CD14-positive monocyte (primary cell): ENCODE measurements around the gene KASH5. TPM values are rescaled to one million over a fixed set of nuclear protein-coding genes. Genes with fewer than 3 reads are reported as not detected.

Source experiments
- DNase-seq, 3 donors: peaks; one replicate each; pipeline ENCODE4 v3.0.0-alpha.2; 2011 to 2022
- H2AFZ ChIP-seq: 2 replicates; pipeline ENCODE4 v1.6.0; 2012; ENCODE audit warnings: mild to moderate bottlenecking, low read depth, low read length, inconsistent platforms; ENCODE audit not compliant: insufficient read depth, poor library complexity, severe bottlenecking
- H3K27ac ChIP-seq, 2 donors: 1 replicate in 1 of 2; 2 replicates in 1 of 2; pipeline ENCODE4 v1.5.1; 2012 to 2013; ENCODE audit warnings: low read length in 2 of 2, control low read depth in 1 of 2, inconsistent platforms in 1 of 2, low read depth in 1 of 2, mild to moderate bottlenecking in 1 of 2
- H3K27me3 ChIP-seq, 2 donors: one replicate each; pipeline versions ENCODE4 v1.6.0 to v1.6.1; 2011 to 2013; ENCODE audit warnings: low read length in 2 of 2; ENCODE audit not compliant: control insufficient read depth in 2 of 2, insufficient read depth in 2 of 2
- H3K36me3 ChIP-seq, 2 donors: replicated peaks in 1 of 2; 1 replicate in 1 of 2; 2 replicates in 1 of 2; pipeline versions ENCODE4 v1.5.1 to v1.6.1; 2012 to 2013; ENCODE audit warnings: low read length in 2 of 2, control low read depth in 1 of 2, inconsistent platforms in 1 of 2, mild to moderate bottlenecking in 1 of 2; ENCODE audit not compliant: insufficient read depth in 2 of 2, control insufficient read depth in 1 of 2
- H3K4me1 ChIP-seq, 2 donors: 1 replicate in 1 of 2; 2 replicates in 1 of 2; pipeline versions ENCODE4 v1.5.1 to v1.6.1; 2012 to 2013; ENCODE audit warnings: low read length in 2 of 2, control low read depth in 1 of 2, inconsistent platforms in 1 of 2, mild to moderate bottlenecking in 1 of 2, moderate library complexity in 1 of 2; ENCODE audit not compliant: insufficient read depth in 2 of 2, control insufficient read depth in 1 of 2
- H3K4me2 ChIP-seq: replicated peaks from 2 replicates; pipeline ENCODE3; 2012; ENCODE audit warnings: low read length, moderate library complexity, mild to moderate bottlenecking; ENCODE audit not compliant: poor library complexity, severe bottlenecking; ENCODE audit errors: extremely low read depth
- H3K4me3 ChIP-seq, 3 experiments: fragments of 200-600 bp in 1 of 3; sonication (generic) in 1 of 3; replicated peaks in 1 of 3; 1 replicate in 2 of 3; 2 replicates in 1 of 3; pipeline ENCODE4 v1.5.1; 2011 to 2013; ENCODE audit warnings: low read length in 3 of 3, mild to moderate bottlenecking in 3 of 3, control low read depth in 2 of 3, low read depth in 2 of 3, inconsistent platforms in 1 of 3, moderate library complexity in 1 of 3
- H3K79me2 ChIP-seq: 2 replicates; pipeline ENCODE4 v1.6.0; 2012; ENCODE audit warnings: mild to moderate bottlenecking, control low read depth, inconsistent platforms, low read length, moderate library complexity; ENCODE audit not compliant: insufficient read depth
- H3K9ac ChIP-seq: 2 replicates; pipeline ENCODE4 v1.6.0; 2017; ENCODE audit warnings: low read length, mild to moderate bottlenecking; ENCODE audit not compliant: insufficient read depth, poor library complexity, severe bottlenecking
- H3K9me3 ChIP-seq, 2 donors: replicated peaks in 1 of 2; 1 replicate in 1 of 2; 2 replicates in 1 of 2; pipeline versions ENCODE4 v1.5.1 to v1.6.1; 2012 to 2013; ENCODE audit warnings: low read length in 2 of 2, control low read depth in 1 of 2; ENCODE audit not compliant: control insufficient read depth in 1 of 2, insufficient read depth in 1 of 2
- H4K20me1 ChIP-seq: 2 replicates; pipeline ENCODE4 v1.6.0; 2012; ENCODE audit warnings: mild to moderate bottlenecking, low read length, control low read depth, moderate library complexity; ENCODE audit not compliant: insufficient read depth
- H3K27ac Mint-ChIP-seq, 7 donors: one replicate each; pipeline ENCODE4 v1.8.0; 2020; ENCODE audit warnings: mild to moderate bottlenecking in 7 of 7, mixed read lengths in 7 of 7, moderate library complexity in 6 of 7, inconsistent platforms in 2 of 7
- H3K27me3 Mint-ChIP-seq, 3 donors: one replicate each; pipeline ENCODE4 v1.8.0; 2021 to 2022; ENCODE audit warnings: low read depth in 3 of 3, mild to moderate bottlenecking in 3 of 3, mixed read lengths in 3 of 3, moderate library complexity in 3 of 3, inconsistent platforms in 1 of 3
- H3K36me3 Mint-ChIP-seq, 2 donors: one replicate each; pipeline ENCODE4 v1.8.0; 2020; ENCODE audit warnings: mixed read lengths in 2 of 2, inconsistent platforms in 1 of 2, mild to moderate bottlenecking in 1 of 2
- H3K4me1 Mint-ChIP-seq: one replicate; pipeline ENCODE4 v1.8.0; 2020; ENCODE audit warnings: mild to moderate bottlenecking, mixed read lengths
- H3K4me3 Mint-ChIP-seq, 2 donors: one replicate each; pipeline ENCODE4 v1.8.0; 2020; ENCODE audit warnings: mild to moderate bottlenecking in 2 of 2, mixed read lengths in 2 of 2, moderate library complexity in 1 of 2
- H3K9me3 Mint-ChIP-seq, 7 donors: one replicate each; pipeline ENCODE4 v1.8.0; 2020 to 2022; ENCODE audit warnings: mixed read lengths in 7 of 7, mild to moderate bottlenecking in 6 of 7, moderate library complexity in 6 of 7, inconsistent platforms in 2 of 7
- WGBS: methylation state at CpG from one replicate; pipeline ENCODE4 v1.1.5; 2013; ENCODE audit warnings: missing lambda C conversion rate; ENCODE audit not compliant: insufficient coverage; 5-methylcytosine and 5-hydroxymethylcytosine counted together
- intact Hi-C, 2 donors: fragments of 100-400 bp; cut with micrococcal nuclease; formaldehyde crosslinking; loops; one replicate each; pipeline versions ENCODE4 v1.15.0 to v1.15.1; 2023
- polyA plus RNA-seq, 3 donors: library from polyadenylated mRNA; depleted of rRNA in 1 of 3; unstranded in 2 of 3; stranded (reverse) in 1 of 3; fragments of 300-500 nt in 2 of 3; fragments of >200 nt in 1 of 3; fragmentation: Illumina TruSeq in 2 of 3; gene quantifications; 1 replicate in 2 of 3; 2 replicates in 1 of 3; pipeline ENCODE4 v1.2.3, GENCODE V29; 2012 to 2021
- TF ChIP-seq, protein P1 (sequence below): fragments of 200-600 bp; IDR thresholded peaks from one replicate; pipeline ENCODE4 v1.8.0; 2022; ENCODE audit warnings: antibody characterized with exemption, mild to moderate bottlenecking

Gene KASH5
- polyA plus RNA-seq, 3 donors, result not detected

DNA sequence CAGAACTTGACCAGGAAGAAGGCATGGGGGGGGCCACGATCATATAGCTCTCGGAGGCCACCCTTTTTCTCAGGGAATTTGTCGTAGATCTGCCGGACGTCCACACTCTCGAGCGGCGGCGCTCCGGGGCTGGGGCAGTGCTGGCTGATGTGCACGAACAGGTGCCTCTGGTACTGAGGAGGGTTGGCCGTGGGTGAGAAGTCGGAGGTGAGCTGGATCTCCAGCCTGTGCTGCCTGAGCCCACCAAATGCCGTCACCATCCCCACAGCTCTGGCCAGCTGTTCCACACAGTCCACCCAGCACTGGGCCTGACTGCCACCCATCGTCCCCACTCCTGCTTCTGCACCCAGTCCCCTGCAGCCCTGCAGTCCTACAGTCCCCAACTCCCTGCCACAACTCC, 40.9 kb upstream of the KASH5 start:
- Histone ChIP-seq H3K27ac (no peak overlapping the region), H3K79me2 (no peaks in the 10 kb centered on the region), H3K9me3 (no peaks in the 10 kb centered on the region), H3K4me1 (no peaks in the 10 kb centered on the region), H3K4me2 (no peak overlapping the region), H4K20me1 (no peaks in the 10 kb centered on the region), H3K4me3 (no peak overlapping the region), H3K9ac (no peak overlapping the region), H2AFZ (no peak overlapping the region), H3K27me3 (no peaks in the 10 kb centered on the region), H3K36me3 (no peaks in the 10 kb centered on the region)
- TF ChIP-seq, protein P1, sequence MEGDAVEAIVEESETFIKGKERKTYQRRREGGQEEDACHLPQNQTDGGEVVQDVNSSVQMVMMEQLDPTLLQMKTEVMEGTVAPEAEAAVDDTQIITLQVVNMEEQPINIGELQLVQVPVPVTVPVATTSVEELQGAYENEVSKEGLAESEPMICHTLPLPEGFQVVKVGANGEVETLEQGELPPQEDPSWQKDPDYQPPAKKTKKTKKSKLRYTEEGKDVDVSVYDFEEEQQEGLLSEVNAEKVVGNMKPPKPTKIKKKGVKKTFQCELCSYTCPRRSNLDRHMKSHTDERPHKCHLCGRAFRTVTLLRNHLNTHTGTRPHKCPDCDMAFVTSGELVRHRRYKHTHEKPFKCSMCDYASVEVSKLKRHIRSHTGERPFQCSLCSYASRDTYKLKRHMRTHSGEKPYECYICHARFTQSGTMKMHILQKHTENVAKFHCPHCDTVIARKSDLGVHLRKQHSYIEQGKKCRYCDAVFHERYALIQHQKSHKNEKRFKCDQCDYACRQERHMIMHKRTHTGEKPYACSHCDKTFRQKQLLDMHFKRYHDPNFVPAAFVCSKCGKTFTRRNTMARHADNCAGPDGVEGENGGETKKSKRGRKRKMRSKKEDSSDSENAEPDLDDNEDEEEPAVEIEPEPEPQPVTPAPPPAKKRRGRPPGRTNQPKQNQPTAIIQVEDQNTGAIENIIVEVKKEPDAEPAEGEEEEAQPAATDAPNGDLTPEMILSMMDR, result no peak
- intact Hi-C loops, result no loop called here
- Mint-ChIP-seq H3K36me3 (no peaks in the 10 kb centered on the region), H3K27ac (peak overlapping the region in 1 of 7 donors; percentile 8), H3K9me3 (peaks cover 0 to 5% (median 2%) of the 10 kb centered on the region in 7 donors), H3K4me1 (no peaks in the 10 kb centered on the region), H3K27me3 (peaks cover 2 to 12% (median 5%) of the 10 kb centered on the region in 3 donors), H3K4me3 (no peak overlapping the region)
- WGBS, result 95% methylated on average over 4 of the region's 15 CpGs
- DNase-seq, result no peak

DNA sequence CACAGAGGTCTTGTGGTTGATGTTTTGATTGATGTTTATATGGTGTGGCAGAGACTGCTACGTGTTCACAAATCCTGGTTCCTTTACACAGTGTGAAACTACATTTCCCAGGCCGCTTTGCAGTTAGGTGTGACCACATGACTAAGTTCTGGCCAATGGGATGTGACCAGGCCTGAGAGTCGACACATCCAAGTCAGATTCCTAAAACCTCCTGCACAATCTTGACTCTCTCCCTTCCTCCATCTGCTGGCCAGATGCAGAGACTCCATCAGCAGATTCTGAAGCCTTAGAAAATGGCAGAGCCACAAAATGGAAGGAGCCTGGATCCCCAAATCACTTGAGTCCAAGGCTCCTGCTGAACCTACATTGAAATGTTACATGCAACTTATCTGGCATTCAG, 40.2 kb upstream of the KASH5 start:
- Histone ChIP-seq H3K4me1 (no peaks in the 10 kb centered on the region), H3K27me3 (no peaks in the 10 kb centered on the region), H3K4me2 (no peak overlapping the region), H3K9me3 (no peaks in the 10 kb centered on the region), H3K36me3 (no peaks in the 10 kb centered on the region), H4K20me1 (no peaks in the 10 kb centered on the region), H3K9ac (no peak overlapping the region), H3K27ac (no peak overlapping the region), H3K4me3 (no peak overlapping the region), H3K79me2 (no peaks in the 10 kb centered on the region), H2AFZ (no peak overlapping the region)
- H3K27ac Mint-ChIP-seq, result no peak overlapping the region
- TF ChIP-seq, protein P1, result no peak
- H3K4me3 Mint-ChIP-seq, result no peak overlapping the region
- H3K36me3 Mint-ChIP-seq, result no peaks in the 10 kb centered on the region
- DNase-seq, result peak in 2 of 3 donors; percentile 30 to 33
- intact Hi-C loops, result no loop called here
- H3K9me3 Mint-ChIP-seq, result peaks cover 0 to 5% (median 2%) of the 10 kb centered on the region in 7 donors
- peaks cover 5 to 15% (median 7%) of the 10 kb centered on the region in 3 donors for H3K27me3 Mint-ChIP-seq
- H3K4me1 Mint-ChIP-seq, result no peaks in the 10 kb centered on the region
- no CpG with 5 or more reads among the region's 3 CpGs for WGBS
